ENCODE data around the gene TBC1D24. TPM values are rescaled to one million over a fixed set of nuclear protein-coding genes. Genes with fewer than 3 reads are reported as not detected.

Gene TBC1D24
- total and polyA plus RNA-seq, 9 of the 15 experiments (the other 6 are each of a cell fraction or from before 2014, with no cell fraction given) = 1.7 to 22.6 (median 7.2) TPM

DNA sequence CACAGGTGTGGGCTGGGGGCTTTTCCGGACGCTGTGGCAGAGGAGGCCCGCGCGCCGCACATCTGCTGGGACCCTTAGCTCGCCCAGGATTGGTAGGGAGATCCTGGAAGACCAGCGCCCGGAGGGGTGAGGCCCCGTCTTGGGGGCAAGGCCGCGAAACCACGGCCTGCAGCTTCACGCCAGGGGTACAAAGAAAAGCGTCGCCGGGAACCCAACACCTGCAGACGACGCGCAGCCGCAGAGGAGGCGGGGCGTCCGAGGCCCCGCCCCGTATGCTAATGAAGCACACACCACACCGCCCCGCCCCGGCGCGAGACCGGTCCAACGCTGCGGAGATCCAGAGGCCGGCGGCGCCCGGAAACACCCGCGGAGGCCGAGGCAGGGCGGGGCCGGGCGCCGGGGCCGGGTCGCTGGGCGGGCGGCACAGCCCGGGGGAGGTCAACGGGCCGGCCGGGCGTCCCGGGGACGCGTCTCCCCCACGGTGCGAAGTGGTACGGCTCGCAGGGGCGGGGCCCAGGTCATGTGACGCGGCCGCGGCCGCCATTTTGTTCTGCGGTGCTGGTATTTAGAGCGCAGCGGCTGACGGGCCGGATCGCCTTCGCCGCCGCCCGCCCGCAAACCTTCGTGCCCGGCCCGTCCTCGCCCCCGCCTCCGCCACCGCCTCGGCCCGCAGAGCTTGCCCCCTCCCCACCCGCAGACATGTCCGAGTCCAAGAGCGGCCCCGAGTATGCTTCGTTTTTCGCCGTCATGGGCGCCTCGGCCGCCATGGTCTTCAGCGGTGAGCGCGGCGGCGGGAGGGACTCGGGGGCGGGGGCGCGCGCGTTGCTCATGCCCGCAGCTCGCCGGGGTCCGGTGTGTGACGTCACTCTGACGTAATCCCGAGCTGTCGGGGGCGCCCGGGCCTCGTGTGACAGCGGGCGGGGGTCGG is 38.7 kb downstream of the TBC1D24 start, which contains the start of gene ATP6V0C (continued):
- TF ChIP-seq HDAC6 (IDR thresholded peaks at IDR 0.05; ENCODE audit: low read depth, low read length) = no peak
- peak; percentile 86 for TF ChIP-seq CHD1 (IDR thresholded peaks at IDR 0.05; ENCODE audit: low read length)
- no peak for TF ChIP-seq SMAD3 (CRISPR knock-in tag; conservative IDR thresholded peaks at IDR 0.05)
- no peak for TF ChIP-seq HIVEP1 (CRISPR knock-in tag; IDR thresholded peaks at IDR 0.05)
- no peak for TF ChIP-seq RBM17 (IDR thresholded peaks at IDR 0.05; ENCODE audit: borderline replicate concordance, low read depth, low read length)
- TF ChIP-seq ERF (CRISPR knock-in tag; IDR thresholded peaks at IDR 0.05) = peak; percentile 58; the same call in 1 of the 2 replicates
- TF ChIP-seq, protein P1, sequence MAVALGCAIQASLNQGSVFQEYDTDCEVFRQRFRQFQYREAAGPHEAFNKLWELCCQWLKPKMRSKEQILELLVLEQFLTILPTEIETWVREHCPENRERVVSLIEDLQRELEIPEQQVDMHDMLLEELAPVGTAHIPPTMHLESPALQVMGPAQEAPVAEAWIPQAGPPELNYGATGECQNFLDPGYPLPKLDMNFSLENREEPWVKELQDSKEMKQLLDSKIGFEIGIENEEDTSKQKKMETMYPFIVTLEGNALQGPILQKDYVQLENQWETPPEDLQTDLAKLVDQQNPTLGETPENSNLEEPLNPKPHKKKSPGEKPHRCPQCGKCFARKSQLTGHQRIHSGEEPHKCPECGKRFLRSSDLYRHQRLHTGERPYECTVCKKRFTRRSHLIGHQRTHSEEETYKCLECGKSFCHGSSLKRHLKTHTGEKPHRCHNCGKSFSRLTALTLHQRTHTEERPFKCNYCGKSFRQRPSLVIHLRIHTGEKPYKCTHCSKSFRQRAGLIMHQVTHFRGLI (CRISPR knock-in tag; IDR thresholded peaks at IDR 0.05) = no peak
- peak; percentile 90 for TF ChIP-seq POLR2H (tag; IDR thresholded peaks at IDR 0.05; ENCODE audit: low read depth)
- peak; percentile 94 to 95 for TF ChIP-seq NRF1 (conservative IDR thresholded peaks at IDR 0.05 in 1 of 2, IDR thresholded peaks at IDR 0.05 in 1 of 2)
- no peak for TF ChIP-seq SMARCC2 (IDR thresholded peaks at IDR 0.05; ENCODE audit: low read depth)
- TF ChIP-seq, protein P2, sequence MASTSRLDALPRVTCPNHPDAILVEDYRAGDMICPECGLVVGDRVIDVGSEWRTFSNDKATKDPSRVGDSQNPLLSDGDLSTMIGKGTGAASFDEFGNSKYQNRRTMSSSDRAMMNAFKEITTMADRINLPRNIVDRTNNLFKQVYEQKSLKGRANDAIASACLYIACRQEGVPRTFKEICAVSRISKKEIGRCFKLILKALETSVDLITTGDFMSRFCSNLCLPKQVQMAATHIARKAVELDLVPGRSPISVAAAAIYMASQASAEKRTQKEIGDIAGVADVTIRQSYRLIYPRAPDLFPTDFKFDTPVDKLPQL (IDR thresholded peaks at IDR 0.05; ENCODE audit: extremely low read depth, insufficient read length) = no peak
- TF ChIP-seq MTA1 (IDR thresholded peaks at IDR 0.05; ENCODE audit: borderline replicate concordance) = no peak
- TF ChIP-seq ZFX (CRISPR knock-in tag; IDR thresholded peaks at IDR 0.05) = peak; percentile 67
- TF ChIP-seq MCM7 (IDR thresholded peaks at IDR 0.05) = no peak
- TF ChIP-seq, protein P3, sequence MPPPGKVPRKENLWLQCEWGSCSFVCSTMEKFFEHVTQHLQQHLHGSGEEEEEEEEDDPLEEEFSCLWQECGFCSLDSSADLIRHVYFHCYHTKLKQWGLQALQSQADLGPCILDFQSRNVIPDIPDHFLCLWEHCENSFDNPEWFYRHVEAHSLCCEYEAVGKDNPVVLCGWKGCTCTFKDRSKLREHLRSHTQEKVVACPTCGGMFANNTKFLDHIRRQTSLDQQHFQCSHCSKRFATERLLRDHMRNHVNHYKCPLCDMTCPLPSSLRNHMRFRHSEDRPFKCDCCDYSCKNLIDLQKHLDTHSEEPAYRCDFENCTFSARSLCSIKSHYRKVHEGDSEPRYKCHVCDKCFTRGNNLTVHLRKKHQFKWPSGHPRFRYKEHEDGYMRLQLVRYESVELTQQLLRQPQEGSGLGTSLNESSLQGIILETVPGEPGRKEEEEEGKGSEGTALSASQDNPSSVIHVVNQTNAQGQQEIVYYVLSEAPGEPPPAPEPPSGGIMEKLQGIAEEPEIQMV (tag; conservative IDR thresholded peaks at IDR 0.05; ENCODE audit: low read depth) = no peak
- TF ChIP-seq, protein P4, sequence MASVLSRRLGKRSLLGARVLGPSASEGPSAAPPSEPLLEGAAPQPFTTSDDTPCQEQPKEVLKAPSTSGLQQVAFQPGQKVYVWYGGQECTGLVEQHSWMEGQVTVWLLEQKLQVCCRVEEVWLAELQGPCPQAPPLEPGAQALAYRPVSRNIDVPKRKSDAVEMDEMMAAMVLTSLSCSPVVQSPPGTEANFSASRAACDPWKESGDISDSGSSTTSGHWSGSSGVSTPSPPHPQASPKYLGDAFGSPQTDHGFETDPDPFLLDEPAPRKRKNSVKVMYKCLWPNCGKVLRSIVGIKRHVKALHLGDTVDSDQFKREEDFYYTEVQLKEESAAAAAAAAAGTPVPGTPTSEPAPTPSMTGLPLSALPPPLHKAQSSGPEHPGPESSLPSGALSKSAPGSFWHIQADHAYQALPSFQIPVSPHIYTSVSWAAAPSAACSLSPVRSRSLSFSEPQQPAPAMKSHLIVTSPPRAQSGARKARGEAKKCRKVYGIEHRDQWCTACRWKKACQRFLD (CRISPR knock-in tag; IDR thresholded peaks at IDR 0.05) = 0 out of 2 replicates have a peak, but pooled peaks have one; percentile 56
- TF ChIP-seq ZNF785 (CRISPR knock-in tag; IDR thresholded peaks at IDR 0.05) = no peak
- no peak for TF ChIP-seq ZFP1 (CRISPR knock-in tag; IDR thresholded peaks at IDR 0.05)
- TF ChIP-seq ZNF324 (CRISPR knock-in tag; IDR thresholded peaks at IDR 0.05) = no peak
- no peak for TF ChIP-seq ZNF174 (CRISPR knock-in tag; IDR thresholded peaks at IDR 0.05)
- no peak for TF ChIP-seq BRD9 (IDR thresholded peaks at IDR 0.05; ENCODE audit: low read depth, partially characterized antibody)
- TF ChIP-seq, protein P5, sequence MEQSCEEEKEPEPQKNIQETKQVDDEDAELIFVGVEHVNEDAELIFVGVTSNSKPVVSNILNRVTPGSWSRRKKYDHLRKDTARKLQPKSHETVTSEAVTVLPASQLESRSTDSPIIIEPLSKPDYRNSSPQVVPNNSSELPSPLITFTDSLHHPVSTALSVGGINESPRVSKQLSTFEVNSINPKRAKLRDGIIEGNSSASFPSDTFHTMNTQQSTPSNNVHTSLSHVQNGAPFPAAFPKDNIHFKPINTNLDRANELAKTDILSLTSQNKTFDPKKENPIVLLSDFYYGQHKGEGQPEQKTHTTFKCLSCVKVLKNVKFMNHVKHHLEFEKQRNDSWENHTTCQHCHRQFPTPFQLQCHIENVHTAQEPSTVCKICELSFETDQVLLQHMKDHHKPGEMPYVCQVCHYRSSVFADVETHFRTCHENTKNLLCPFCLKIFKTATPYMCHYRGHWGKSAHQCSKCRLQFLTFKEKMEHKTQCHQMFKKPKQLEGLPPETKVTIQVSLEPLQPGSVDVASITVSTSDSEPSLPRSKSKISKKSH (CRISPR knock-in tag; IDR thresholded peaks at IDR 0.05) = no peak
